MV-4-11 (cell line): ENCODE data around the gene TSFM.
A peak's percentile ranks its signal among the peaks of the same experiment; 100 is the strongest.

Experiments used
- DNase-seq: peaks from one replicate; lab custom pipeline; 2025; lab: John Stamatoyannopoulos, UW

Gene TSFM

GRCh38 chr12:57782608-57783465, at the start of gene TSFM:
Gene TSFM (plus strand): TSS chr12:57782787. CDS start chr12:57782802, 15 bp downstream.
- DNase-seq: peak; percentile 90

DNA sequence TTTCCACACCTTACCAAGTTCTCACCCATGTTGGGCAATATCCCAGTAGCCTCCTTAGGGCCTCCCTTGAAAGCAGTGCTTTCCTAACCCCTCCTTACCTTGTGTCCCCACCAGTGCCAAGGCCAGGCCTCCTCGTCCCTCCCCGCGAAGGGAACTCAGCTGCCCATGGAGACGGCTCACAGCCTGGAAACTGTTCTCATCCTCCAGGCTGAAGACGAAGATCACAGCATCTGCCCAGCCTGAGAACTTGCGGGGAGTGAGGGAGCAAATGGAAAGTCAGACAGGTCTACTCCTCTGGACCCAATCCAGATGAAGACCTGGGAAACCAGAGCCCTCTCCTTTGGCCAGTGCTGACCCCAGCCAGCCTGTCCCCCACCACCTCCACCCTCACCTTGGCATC, 48.7 kb upstream of the TSFM start:
- no peak for DNase-seq

- no peak for DNase-seq
Observed at GRCh38 chr12:57734591-57734990, 48.0 kb upstream of the TSFM start.

GRCh38 chr12:57735198-57735855, 47.3 kb upstream of the TSFM start:
- no peak for DNase-seq

DNA sequence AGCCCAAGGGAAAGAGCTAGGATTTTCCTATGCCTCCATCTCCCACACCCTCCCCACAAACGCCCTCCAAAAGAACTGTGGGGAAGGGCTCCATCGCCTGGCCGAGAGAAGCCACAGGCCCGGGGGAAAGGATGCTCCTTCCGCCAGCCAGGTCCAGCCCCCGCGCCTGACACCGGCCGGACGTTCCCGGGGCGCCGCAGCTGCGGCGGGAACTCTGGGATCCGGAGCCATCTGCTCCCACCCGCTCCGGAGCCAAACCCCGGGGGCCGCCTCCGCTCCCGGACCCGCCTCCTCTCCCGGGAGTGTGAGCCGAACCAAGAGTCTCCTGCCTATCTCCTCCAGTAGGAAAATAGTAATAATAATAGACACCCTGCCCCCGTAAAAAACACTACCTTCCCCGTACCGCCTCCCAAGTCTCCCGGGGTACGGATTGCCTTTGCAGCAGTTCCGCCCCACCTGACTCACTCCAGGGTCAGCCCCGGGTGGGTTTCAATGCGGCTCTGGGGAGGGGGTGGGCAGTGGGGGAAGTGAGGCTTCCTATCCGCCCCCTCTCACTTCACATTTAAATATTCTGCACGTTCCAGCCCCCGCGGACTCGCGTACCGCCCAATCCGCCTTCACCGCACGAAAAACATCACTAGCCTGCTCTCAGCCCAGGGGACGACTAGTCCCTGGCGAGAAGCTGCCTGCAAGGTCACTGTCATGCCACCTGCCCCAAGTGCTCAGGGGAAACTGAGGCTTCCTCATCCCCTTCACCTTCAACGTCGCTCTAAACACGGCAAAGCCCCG, 46.4 kb upstream of the TSFM start:
- no peak for DNase-seq

GRCh38 chr12:57736741-57737466, 45.7 kb upstream of the TSFM start:
- DNase-seq: no peak

DNA sequence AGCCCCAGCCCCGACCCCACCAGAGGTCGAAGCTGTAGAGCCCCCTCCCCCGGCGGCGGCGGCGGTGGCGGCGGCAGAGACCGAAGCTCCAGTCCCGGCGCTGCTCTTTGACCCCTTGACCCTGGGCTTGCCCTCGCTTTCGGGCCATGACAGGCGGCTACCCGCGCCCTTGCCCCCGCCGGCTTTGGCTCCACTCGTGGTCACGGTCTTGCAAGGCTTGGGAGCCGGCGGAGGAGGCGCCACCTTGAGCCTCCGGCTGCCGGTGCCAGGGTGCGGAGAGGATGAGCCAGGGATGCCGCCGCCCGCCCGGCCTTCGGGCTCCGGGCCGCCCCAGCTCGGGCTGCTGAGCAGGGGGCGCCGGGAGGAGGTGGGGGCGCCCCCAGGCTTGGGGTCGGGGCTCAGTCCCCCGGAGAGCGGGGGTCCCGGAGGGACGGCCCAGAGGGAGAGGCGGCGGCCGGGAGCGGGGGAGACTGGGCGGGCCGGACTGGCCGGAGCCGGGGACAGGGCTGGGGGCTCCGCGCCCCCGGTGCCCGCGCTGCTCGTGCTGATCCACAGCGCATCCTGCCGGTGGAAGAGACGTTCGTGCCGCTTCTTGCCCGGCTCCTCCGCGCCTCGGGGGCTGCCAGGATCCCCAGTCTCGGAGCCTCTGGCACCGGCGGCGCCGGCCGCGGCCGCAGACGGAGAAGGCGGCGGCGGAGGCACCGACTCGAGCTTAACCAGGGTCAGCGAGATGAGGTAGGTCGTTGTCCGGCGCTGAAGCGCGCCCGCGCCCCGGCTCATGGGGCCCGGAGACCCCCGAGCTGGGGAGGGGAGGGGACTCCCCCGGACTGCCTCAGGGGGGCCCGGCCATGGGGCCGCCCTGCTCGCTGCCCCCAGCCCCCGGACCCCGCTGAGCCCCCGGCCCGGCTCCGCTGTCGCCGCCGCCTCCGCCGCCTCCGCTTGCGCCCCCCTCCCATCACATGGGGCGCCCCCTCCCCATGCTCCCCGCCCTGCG, 44.8 kb upstream of the TSFM start:
- DNase-seq: no peak

- no peak for DNase-seq
Observed at GRCh38 chr12:57738661-57739237, 43.8 kb upstream of the TSFM start, which contains the start of gene AGAP2. Gene AGAP2 (minus strand): TSS chr12:57738742. CDS start chr12:57738246, 496 bp downstream.

- no peak for DNase-seq
Observed at GRCh38 chr12:57739387-57739786, 43.2 kb upstream of the TSFM start.

DNA sequence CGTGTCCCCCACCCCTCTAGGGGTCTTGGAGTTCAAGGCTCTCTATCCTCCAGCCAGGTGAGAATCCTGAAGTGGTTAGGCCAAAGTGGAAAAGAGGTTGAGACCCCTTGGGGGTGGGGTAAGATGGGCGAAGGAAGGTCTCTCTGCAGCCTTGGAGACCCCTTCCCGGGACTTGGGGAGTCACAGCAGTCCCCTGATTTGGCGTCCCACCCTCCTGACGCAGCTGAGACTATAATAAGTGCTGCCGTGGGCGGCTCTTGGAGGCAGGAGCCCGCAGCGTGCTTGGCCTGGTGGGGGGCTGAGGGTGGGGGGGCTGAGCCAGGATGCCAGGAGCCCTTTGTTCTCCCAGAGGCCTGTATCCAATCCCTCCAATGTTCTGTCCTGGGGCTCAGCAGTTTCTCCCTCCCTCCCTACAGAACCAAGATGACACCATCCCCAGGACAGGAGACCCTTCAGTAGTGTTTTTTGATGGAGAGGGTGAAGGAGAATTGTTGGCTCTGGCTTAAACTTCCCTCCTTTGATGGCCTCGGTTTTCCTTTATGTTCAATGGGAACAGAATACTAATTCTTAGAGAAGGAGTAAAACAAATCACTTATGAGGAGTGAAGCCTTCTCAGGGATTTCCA, 42.6 kb upstream of the TSFM start:
- no peak for DNase-seq

GRCh38 chr12:57740656-57741412, 41.8 kb upstream of the TSFM start:
- peak; percentile 59 for DNase-seq

DNA sequence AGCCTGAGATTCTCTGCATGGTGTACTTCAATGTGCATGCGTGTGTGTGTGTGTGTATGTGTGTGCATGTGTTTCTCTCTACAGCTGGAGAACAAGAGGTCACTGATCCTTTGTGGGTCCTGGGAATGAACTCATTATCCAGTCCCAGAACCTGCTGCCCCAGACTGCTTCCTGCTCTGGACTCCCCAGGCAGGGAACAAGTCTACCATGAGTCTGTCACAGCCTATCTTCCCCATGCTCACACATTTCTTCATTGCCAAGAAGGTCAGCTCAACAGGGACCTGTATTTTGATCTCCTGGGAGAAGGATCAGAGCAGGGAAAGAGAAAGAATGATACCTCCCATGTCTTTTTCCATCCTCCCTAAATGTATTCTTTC, 41.2 kb upstream of the TSFM start:
- no peak for DNase-seq

DNA sequence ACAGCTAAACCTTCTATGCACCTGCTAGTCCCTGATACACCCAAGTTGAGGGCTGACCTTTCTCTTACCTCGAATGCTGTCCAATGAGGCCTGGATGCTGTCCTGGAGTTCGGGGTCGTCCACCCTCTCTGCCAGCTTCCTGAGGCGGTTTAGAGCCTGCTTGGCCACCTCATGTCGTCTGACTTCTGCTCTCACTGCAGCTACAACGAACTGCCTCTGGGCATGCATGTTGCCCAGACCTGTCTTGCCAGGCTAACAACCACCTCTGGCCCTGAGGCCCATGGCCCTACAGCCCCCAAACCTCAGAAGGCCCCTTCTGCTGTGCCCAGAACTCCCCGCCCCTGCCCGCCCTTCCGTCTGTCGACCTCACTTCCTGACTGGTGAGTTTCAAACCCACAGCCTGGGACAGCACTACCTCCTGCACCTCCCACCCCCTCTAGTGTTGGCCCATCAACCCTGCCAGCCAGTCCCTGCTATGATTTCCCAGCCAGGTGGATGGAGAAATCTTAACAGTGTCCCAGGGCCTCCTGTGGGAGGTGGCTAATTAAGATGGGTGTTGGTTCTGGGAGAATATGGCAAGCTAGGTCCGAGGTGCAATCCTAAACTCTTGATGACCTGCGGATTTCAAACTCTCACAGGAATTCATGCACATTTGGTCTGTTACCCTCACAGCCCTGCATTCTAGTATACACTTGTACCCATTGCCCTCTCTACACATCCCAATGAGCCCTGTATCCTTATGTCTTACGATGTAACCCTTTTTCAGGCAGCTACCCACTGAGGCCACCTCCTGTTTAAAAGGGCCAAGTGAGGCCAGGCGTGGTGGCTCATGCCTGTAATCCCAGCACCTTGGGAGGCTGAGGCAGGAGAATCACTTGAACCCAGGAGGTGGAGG, 40.5 kb upstream of the TSFM start:
- DNase-seq: peak; percentile 71

- no peak for DNase-seq
Observed at GRCh38 chr12:57743769-57744168, 38.8 kb upstream of the TSFM start.

- DNase-seq: no peak
Observed at GRCh38 chr12:57744194-57744776, 38.3 kb upstream of the TSFM start.

GRCh38 chr12:57744777-57745484, 37.7 kb upstream of the TSFM start, which contains the start of gene TSPAN31:
Gene TSPAN31 (plus strand): TSS chr12:57745039. CDS start chr12:57745155, 116 bp downstream.
- DNase-seq: peak; percentile 98

DNA sequence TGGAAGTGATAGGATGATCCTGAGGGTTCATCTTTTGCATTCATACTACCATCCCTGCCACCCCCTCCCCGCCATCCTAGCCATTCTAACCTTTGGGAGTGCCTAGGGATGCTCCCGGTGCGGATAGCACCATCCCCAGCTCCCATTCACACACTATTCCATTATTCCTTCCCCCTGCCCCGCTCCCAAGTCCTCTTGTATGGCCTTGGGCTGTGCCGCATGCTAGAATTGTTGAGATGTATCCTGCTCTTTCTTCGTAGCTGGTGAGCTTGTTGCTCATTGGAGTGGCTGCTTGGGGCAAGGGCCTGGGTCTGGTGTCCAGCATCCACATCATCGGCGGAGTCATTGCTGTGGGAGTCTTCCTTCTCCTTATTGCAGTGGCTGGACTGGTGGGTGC, 37.1 kb upstream of the TSFM start:
- DNase-seq: no peak
